GM10266 (cell line): ENCODE data around the gene ATP13A4.
A peak's percentile ranks its signal among the peaks of the same experiment; 100 is the strongest.

Experiments used
- DNase-seq: peaks from one replicate; pipeline ENCODE4 v3.0.0; 2012; ENCODE audit errors: extremely low spot score
- TF ChIP-seq, protein P1 (sequence below): IDR thresholded peaks from 2 replicates; pipeline ENCODE4 v1.5.1; 2012; ENCODE audit warnings: mild to moderate bottlenecking, low read depth; ENCODE audit not compliant: control insufficient read depth, insufficient read depth; ENCODE audit errors: missing control alignments

Gene ATP13A4

GRCh38 chr3:193592841-193593667, 38.4 kb upstream of the ATP13A4 start, which contains the start of gene OPA1:
Gene OPA1, plus strand, starts transcription at chr3:193593208. Its CDS starts 170 bp downstream, at chr3:193593378.
- peak; percentile 97 for DNase-seq
- TF ChIP-seq, protein P1, sequence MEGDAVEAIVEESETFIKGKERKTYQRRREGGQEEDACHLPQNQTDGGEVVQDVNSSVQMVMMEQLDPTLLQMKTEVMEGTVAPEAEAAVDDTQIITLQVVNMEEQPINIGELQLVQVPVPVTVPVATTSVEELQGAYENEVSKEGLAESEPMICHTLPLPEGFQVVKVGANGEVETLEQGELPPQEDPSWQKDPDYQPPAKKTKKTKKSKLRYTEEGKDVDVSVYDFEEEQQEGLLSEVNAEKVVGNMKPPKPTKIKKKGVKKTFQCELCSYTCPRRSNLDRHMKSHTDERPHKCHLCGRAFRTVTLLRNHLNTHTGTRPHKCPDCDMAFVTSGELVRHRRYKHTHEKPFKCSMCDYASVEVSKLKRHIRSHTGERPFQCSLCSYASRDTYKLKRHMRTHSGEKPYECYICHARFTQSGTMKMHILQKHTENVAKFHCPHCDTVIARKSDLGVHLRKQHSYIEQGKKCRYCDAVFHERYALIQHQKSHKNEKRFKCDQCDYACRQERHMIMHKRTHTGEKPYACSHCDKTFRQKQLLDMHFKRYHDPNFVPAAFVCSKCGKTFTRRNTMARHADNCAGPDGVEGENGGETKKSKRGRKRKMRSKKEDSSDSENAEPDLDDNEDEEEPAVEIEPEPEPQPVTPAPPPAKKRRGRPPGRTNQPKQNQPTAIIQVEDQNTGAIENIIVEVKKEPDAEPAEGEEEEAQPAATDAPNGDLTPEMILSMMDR = peak; percentile 15

- no peak for DNase-seq
- TF ChIP-seq, protein P1 = no peak
Observed at GRCh38 chr3:193590088-193590856, 35.6 kb upstream of the ATP13A4 start.

- no peak for DNase-seq
- TF ChIP-seq, protein P1 = no peak
Observed at GRCh38 chr3:193589616-193590015, 34.9 kb upstream of the ATP13A4 start.

DNA sequence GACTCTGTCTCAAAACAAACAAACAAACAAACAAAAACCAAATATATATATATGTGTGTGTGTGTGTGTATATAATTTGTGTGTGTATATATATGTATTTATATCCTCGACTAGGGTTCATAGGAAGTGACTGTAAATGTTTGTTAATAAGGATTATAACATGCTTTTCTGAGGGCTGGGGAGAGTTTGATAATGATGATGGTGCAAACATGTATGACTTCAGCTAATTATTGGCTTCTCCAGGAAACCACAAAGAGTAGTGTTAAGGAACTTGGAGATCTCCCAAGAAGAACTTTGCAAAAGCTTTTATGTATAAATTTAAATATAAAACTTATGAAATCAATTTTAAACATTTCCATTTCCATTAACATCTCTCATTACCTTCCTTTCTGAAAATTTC, 34.4 kb upstream of the ATP13A4 start:
- TF ChIP-seq, protein P1 = no peak
- DNase-seq = no peak

- no peak for DNase-seq
- TF ChIP-seq, protein P1 = no peak
Observed at GRCh38 chr3:193586526-193586925, 31.8 kb upstream of the ATP13A4 start.

GRCh38 chr3:193585530-193585929, 30.8 kb upstream of the ATP13A4 start:
- DNase-seq = no peak
- TF ChIP-seq, protein P1 = no peak

- DNase-seq = no peak
- TF ChIP-seq, protein P1 = no peak
Observed at GRCh38 chr3:193574488-193575070, 19.9 kb upstream of the ATP13A4 start.
